GM12878 (cell line): ENCODE measurements around the gene CNTNAP5. TPM values are rescaled to one million over a fixed set of nuclear protein-coding genes. Genes with fewer than 3 reads are reported as not detected.

Experiments
- ATAC-seq: fragments of 200-7000 bp; cut with Tn5 transposase; 3 replicates; pipeline ENCODE4 v1.9.1; 2020; ENCODE audit warnings: mild to moderate bottlenecking, moderate library complexity
- BruUV-seq: library from RNA; stranded (reverse); fragments of 400-500 nt; replicated peaks from 2 replicates; lab custom pipeline; 2021; lab: Mats Ljungman, UMichigan
- CTCF ChIA-PET: fragments of 300-600 bp; sonication (Branson Sonifier 250); formaldehyde crosslinking; extraction: SDS; loops from one replicate; lab custom pipeline; 2021; ENCODE audit warnings: inconsistent platforms; lab: Yijun Ruan, JAX
- POLR2A ChIA-PET: fragments of 350-600 bp; formaldehyde crosslinking; extraction: SDS; loops from one replicate; lab custom pipeline; 2021; ENCODE audit warnings: inconsistent platforms; lab: Charles Lee
- RAD21 ChIA-PET: fragments of 300-600 bp; sonication (Branson Sonifier 250); formaldehyde crosslinking; loops from one replicate; lab custom pipeline; 2023; ENCODE audit warnings: antibody characterized with exemption; ENCODE audit not compliant: unreplicated experiment; lab: Charles Lee
- SMC1A ChIA-PET: fragments of 300-600 bp; sonication (Branson Sonifier 250); formaldehyde crosslinking; loops from one replicate; lab custom pipeline; 2023; ENCODE audit not compliant: unreplicated experiment, uncharacterized antibody; lab: Charles Lee
- DNase-seq: peaks from one replicate; pipeline ENCODE4 v3.0.0-alpha.2; 2011; ENCODE audit warnings: low read depth, low spot score
- FAIRE-seq: peaks from 3 replicates; lab custom pipeline; 2011; peaks lifted over from hg19 to GRCh38; lab: Jason Lieb, UNC
- H2AFZ ChIP-seq: 2 replicates; pipeline ENCODE4 v1.6.0; 2011; ENCODE audit warnings: low read depth, low read length, control low read depth; ENCODE audit not compliant: control insufficient read depth
- H3K27ac ChIP-seq: 2 replicates; pipeline ENCODE4 v1.5.1; 2011; ENCODE audit warnings: control low read depth; ENCODE audit not compliant: control insufficient read depth, insufficient read depth
- H3K27me3 ChIP-seq, 2 experiments: replicated peaks in 1 of 2; 2 replicates each; pipeline versions ENCODE4 v1.6.0 to v1.6.1; 2011; ENCODE audit warnings: low read length in 1 of 2; ENCODE audit not compliant: control insufficient read depth in 2 of 2, insufficient read depth in 2 of 2
- H3K36me3 ChIP-seq, 2 experiments: 2 replicates each; pipeline ENCODE4 v1.5.1; 2011; ENCODE audit warnings: low read length in 1 of 2; ENCODE audit not compliant: control insufficient read depth in 2 of 2, insufficient read depth in 2 of 2
- H3K4me1 ChIP-seq: 2 replicates; pipeline ENCODE4 v1.6.1; 2011; ENCODE audit warnings: mild to moderate bottlenecking, low read length, moderate library complexity, mixed read lengths; ENCODE audit not compliant: control insufficient read depth, insufficient read depth
- H3K4me2 ChIP-seq: 2 replicates; pipeline ENCODE4 v1.6.0; 2011; ENCODE audit warnings: control low read depth; ENCODE audit not compliant: control insufficient read depth, insufficient read depth
- H3K4me3 ChIP-seq: fragments of 200-600 bp; sonication (generic); 2 replicates; pipeline ENCODE4 v1.5.1; 2016
- H3K79me2 ChIP-seq: 2 replicates; pipeline ENCODE4 v1.6.0; 2011; ENCODE audit warnings: low read length; ENCODE audit not compliant: control insufficient read depth, insufficient read depth
- H3K9ac ChIP-seq: 2 replicates; pipeline ENCODE4 v1.8.0; 2011; ENCODE audit warnings: low read length, control low read depth, mixed read lengths; ENCODE audit not compliant: control insufficient read depth, insufficient read depth
- H3K9me3 ChIP-seq: replicated peaks from 3 replicates; pipeline ENCODE4 v1.5.1; 2011; ENCODE audit warnings: mild to moderate bottlenecking, low read length; ENCODE audit not compliant: control insufficient read depth, insufficient read depth
- H4K20me1 ChIP-seq: 2 replicates; pipeline ENCODE4 v1.6.0; 2011; ENCODE audit not compliant: control insufficient read depth, insufficient read depth
- ATF2 ChIP-seq: IDR thresholded peaks from 2 replicates; pipeline ENCODE4 v1.6.1; 2012; ENCODE audit warnings: low read length, inconsistent platforms
- CBX3 ChIP-seq: fragments of 200-600 bp; sonication (generic); IDR thresholded peaks from 2 replicates; pipeline ENCODE4 v1.6.1; 2016; ENCODE audit warnings: low read depth, borderline replicate concordance
- CEBPB ChIP-seq, 2 experiments: fragments of 150-350 bp in 1 of 2; IDR thresholded peaks; 2 replicates each; pipeline ENCODE4 v1.6.1; 2012 to 2014; ENCODE audit warnings: low read depth in 2 of 2, low read length in 2 of 2, borderline replicate concordance in 1 of 2, inconsistent platforms in 1 of 2
- CREB1 ChIP-seq: IDR thresholded peaks from 2 replicates; pipeline ENCODE4 v1.6.1; 2012; ENCODE audit warnings: low read depth, mild to moderate bottlenecking, inconsistent platforms
- ELK1 ChIP-seq: IDR thresholded peaks from 2 replicates; pipeline ENCODE4 v1.6.1; 2012; ENCODE audit warnings: low read depth, low read length, improper control_type of control experiment
- HDAC2 ChIP-seq: fragments of 200-600 bp; sonication (generic); IDR thresholded peaks from 2 replicates; pipeline ENCODE4 v1.6.1; 2017
- KAT2A ChIP-seq: conservative IDR thresholded peaks from 2 replicates; pipeline ENCODE4 v1.6.1; 2011; ENCODE audit warnings: low read depth, low read length; ENCODE audit not compliant: control insufficient read depth
- PKNOX1 ChIP-seq: fragments of 450-650 bp; IDR thresholded peaks from 2 replicates; pipeline ENCODE4 v1.6.1; 2016; ENCODE audit warnings: mild to moderate bottlenecking
- PML ChIP-seq: IDR thresholded peaks from 2 replicates; pipeline ENCODE4 v1.6.1; 2012; ENCODE audit warnings: low read length, inconsistent platforms
- RCOR1 ChIP-seq: conservative IDR thresholded peaks from 2 replicates; pipeline ENCODE4 v1.6.1; 2012; ENCODE audit warnings: low read depth, low read length, improper control_type of control experiment
- ZBED1 ChIP-seq: IDR thresholded peaks from 2 replicates; pipeline ENCODE4 v1.6.1; 2016; ENCODE audit warnings: borderline replicate concordance
- WGBS: methylation state at CpG from one replicate; pipeline ENCODE4 v1.1.6; 2016; ENCODE audit warnings: low lambda C conversion rate; ENCODE audit not compliant: insufficient replicate concordance, insufficient coverage; ENCODE audit errors: missing lambda C conversion rate; 5-methylcytosine and 5-hydroxymethylcytosine counted together
- in situ Hi-C: fragments of 300-500 bp; cut with MboI; formaldehyde crosslinking; loops from 9 replicates; pipeline ENCODE4 v1.14.3; 2018; ENCODE audit warnings: mixed read lengths
- intact Hi-C: fragments of 100-400 bp; cut with micrococcal nuclease; formaldehyde crosslinking; loops from one replicate; pipeline ENCODE4 v1.14.2; 2022; ENCODE audit not compliant: unreplicated experiment
- polyA plus RNA-seq, 11 experiments: library from polyadenylated mRNA; depleted of rRNA in 4 of 11; unstranded in 6 of 11; stranded (reverse) in 5 of 11; fragments of >200 nt; fragmentation: Nextera tagmentation in 4 of 11; fragmentation: Illumina TruSeq in 1 of 11; extraction: Ambion mirVana in 4 of 11; extraction: Trizol in 1 of 11; gene quantifications; 1 replicate in 1 of 11; 2 replicates in 10 of 11; pipeline versions ENCODE4 v1.2.1 to v1.2.3, GENCODE V29; 2011 to 2016; ENCODE audit warnings: inconsistent platforms in 2 of 11, missing spikeins in 2 of 11, low read depth in 1 of 11
- total RNA-seq, 4 experiments: library from RNA; depleted of rRNA in 3 of 4; stranded (reverse); fragments of >200 nt in 3 of 4; fragmentation: Illumina TruSeq in 1 of 4; extraction: Trizol in 1 of 4; gene quantifications; 2 replicates each; pipeline versions ENCODE4 v1.2.1 to v1.2.3, GENCODE V29; 2013 to 2021

CNTNAP5 gene
- total and polyA plus RNA-seq, 10 of the 15 experiments (the other 5 are each of a cell fraction or from before 2014, with no cell fraction given), result not detected

DNA sequence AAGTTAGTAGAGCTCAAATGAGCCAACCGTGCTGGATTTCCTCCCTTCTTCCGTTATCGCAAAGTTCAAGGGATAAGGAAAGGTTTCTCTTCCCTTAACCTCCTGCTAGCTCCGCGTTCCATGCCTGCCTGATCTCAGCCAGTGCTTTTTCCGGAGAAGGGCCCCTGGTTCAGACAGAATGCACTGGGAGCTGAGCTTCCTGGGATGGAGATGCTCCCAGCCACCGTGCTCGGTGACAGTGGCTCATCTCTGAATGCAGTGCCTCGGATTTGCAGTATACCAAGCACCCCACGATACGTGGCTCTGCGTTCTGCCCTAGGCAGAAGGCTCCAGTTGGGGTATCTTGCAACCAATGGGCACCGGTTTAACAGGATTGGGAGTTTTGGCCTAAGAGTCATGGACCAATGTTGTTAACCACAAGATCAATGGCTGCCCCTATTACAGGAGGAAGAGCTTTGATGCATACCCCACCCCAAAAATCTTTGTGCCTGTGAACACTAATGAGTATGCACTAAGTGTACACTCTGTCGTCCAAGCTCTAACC is 876 bp downstream of the CNTNAP5 start:
- ATAC-seq, result no peak
- intact Hi-C loops (no loop called here), in situ Hi-C loops (no loop called here)
- no peak overlapping the region for H2AFZ ChIP-seq
- DNase-seq, result no peak
- H3K36me3 ChIP-seq, result no peaks in the 10 kb centered on the region
- ChIA-PET SMC1A (no interaction called here), POLR2A (no interaction called here), CTCF (interaction anchor here (0.7 to 1.2 kb wide), 2 partner anchors 10 to 12 kb away, joined by 3 read pairs; no protein-coding TSS in a partner anchor), RAD21 (interaction anchor here (1.0 kb wide), 1 partner anchor 18 kb away, joined by 4 read pairs; no protein-coding TSS in a partner anchor)
- no peaks in the 10 kb centered on the region for H3K4me1 ChIP-seq
- no peaks in the 10 kb centered on the region for H3K9me3 ChIP-seq
- FAIRE-seq, result no peak
- H3K4me3 ChIP-seq, result no peak overlapping the region
- H3K27ac ChIP-seq, result no peak overlapping the region
- H3K9ac ChIP-seq, result no peak overlapping the region
- no peak overlapping the region for H3K4me2 ChIP-seq
- 39% methylated on average over 14 of the region's 14 CpGs for WGBS
- no peaks in the 10 kb centered on the region for H4K20me1 ChIP-seq
- no TSS peak for BruUV-seq
- no peak for TF ChIP-seq CBX3
- TF ChIP-seq HDAC2, result no peak
- no peak for TF ChIP-seq ATF2
- TF ChIP-seq CEBPB (IDR thresholded peaks at IDR 0.05; ENCODE audit: borderline replicate concordance in 1 of 2, low read depth in 2 of 2, low read length in 2 of 2), result no peak
- TF ChIP-seq ZBED1, result no peak
- no peak for TF ChIP-seq PML
- TF ChIP-seq CREB1, result no peak
- TF ChIP-seq KAT2A, result no peak
- no peak for TF ChIP-seq ELK1
- no peak for TF ChIP-seq PKNOX1
- TF ChIP-seq RCOR1, result no peak
- peaks cover 0 to 4% of the 10 kb centered on the region in 2 experiments; a peak in 1 of 4 replicates for H3K27me3 ChIP-seq
- H3K79me2 ChIP-seq, result no peaks in the 10 kb centered on the region
